Peyer's patch (tissue), 4 donors: Measurements from ENCODE around the gene ZNF563. TPM values are rescaled to one million over a fixed set of nuclear protein-coding genes. Genes with fewer than 3 reads are reported as not detected.
"Not testable (repeated sequence)": the region's sequence is repeated elsewhere in the genome, so short reads cannot be mapped to it uniquely, and the experiment has no call there.

ENCODE experiments used
- DNase-seq, 3 donors: peaks; one replicate each; pipeline ENCODE4 v3.0.0-alpha.2; 2017 to 2019
- H3K27ac ChIP-seq, 4 donors: fragments of 200-600 bp; sonication (generic); one replicate each; pipeline ENCODE4 v1.5.1; 2016 to 2019
- H3K27me3 ChIP-seq, 2 donors: fragments of 200-600 bp; sonication (generic); one replicate each; pipeline ENCODE4 v1.5.1; 2019
- H3K36me3 ChIP-seq, 3 donors: fragments of 200-600 bp; sonication (generic); one replicate each; pipeline ENCODE4 v1.5.1; 2016 to 2019
- H3K4me1 ChIP-seq, 4 donors: fragments of 200-600 bp; sonication (generic); one replicate each; pipeline ENCODE4 v1.5.1; 2016 to 2019
- H3K4me3 ChIP-seq, 4 donors: fragments of 200-600 bp; sonication (generic); 1 replicate in 3 of 4; 2 replicates in 1 of 4; pipeline ENCODE4 v1.5.1; 2016 to 2019; ENCODE audit warnings: mild to moderate bottlenecking in 1 of 4
- H3K9me3 ChIP-seq, 4 donors: fragments of 200-600 bp; sonication (generic); one replicate each; pipeline ENCODE4 v1.5.1; 2016 to 2019; ENCODE audit warnings: mild to moderate bottlenecking in 1 of 4
- CTCF ChIP-seq, 6 experiments: fragments of 450-650 bp in 4 of 6; fragments of 200-600 bp in 2 of 6; sonication (generic) in 1 of 6; IDR thresholded peaks; one replicate each; pipeline ENCODE4 v1.5.1; 2017 to 2019; ENCODE audit warnings: antibody characterized with exemption in 6 of 6, mild to moderate bottlenecking in 3 of 6, moderate library complexity in 1 of 6
- POLR2A ChIP-seq, 2 donors: fragments of 450-650 bp; IDR thresholded peaks; one replicate each; pipeline ENCODE4 v1.5.1; 2017; ENCODE audit warnings: antibody characterized with exemption in 2 of 2, mild to moderate bottlenecking in 2 of 2, moderate library complexity in 2 of 2
- total RNA-seq, 4 donors: library from RNA; depleted of rRNA; stranded (reverse); fragments of >200 nt; gene quantifications; one replicate each; pipeline ENCODE4 v1.1.0, GENCODE V29; 2016

Gene ZNF563
- total RNA-seq, 4 donors from 2014 or later = 1.8 to 9.1 (median 4.1) TPM

- no peak overlapping the region for H3K4me3 ChIP-seq
Measured at GRCh38 chr19:12314553-12314952, 18.9 kb downstream of the ZNF563 start.

GRCh38 chr19:12308891-12309290, 24.5 kb downstream of the ZNF563 start:
- DNase-seq, H3K36me3 ChIP-seq, H3K4me3 ChIP-seq, H3K27ac ChIP-seq, H3K4me1 ChIP-seq, H3K9me3 ChIP-seq, H3K27me3 ChIP-seq: not testable (repeated sequence)

More at GRCh38 chr19:12314553-12314952, 18.9 kb downstream of the ZNF563 start:
- H3K36me3 ChIP-seq = peaks cover 0 to 16% (median 6%) of the 10 kb centered on the region in 3 donors
- H3K9me3 ChIP-seq = peaks cover 0 to 18% (median 2%) of the 10 kb centered on the region in 4 donors
- H3K27ac ChIP-seq = no peak overlapping the region
- DNase-seq = no peak
- H3K27me3 ChIP-seq = no peaks in the 10 kb centered on the region
- TF ChIP-seq POLR2A (IDR thresholded peaks at IDR 0.05) (no peak), CTCF (IDR thresholded peaks at IDR 0.05) (no peak)
- H3K4me1 ChIP-seq = no peaks in the 10 kb centered on the region

- DNase-seq = no peak
- H3K4me3 ChIP-seq = peak overlapping the region; percentile 65 to 99 (median 92)
Measured at GRCh38 chr19:12295191-12295590, 38.2 kb downstream of the ZNF563 start.

DNA sequence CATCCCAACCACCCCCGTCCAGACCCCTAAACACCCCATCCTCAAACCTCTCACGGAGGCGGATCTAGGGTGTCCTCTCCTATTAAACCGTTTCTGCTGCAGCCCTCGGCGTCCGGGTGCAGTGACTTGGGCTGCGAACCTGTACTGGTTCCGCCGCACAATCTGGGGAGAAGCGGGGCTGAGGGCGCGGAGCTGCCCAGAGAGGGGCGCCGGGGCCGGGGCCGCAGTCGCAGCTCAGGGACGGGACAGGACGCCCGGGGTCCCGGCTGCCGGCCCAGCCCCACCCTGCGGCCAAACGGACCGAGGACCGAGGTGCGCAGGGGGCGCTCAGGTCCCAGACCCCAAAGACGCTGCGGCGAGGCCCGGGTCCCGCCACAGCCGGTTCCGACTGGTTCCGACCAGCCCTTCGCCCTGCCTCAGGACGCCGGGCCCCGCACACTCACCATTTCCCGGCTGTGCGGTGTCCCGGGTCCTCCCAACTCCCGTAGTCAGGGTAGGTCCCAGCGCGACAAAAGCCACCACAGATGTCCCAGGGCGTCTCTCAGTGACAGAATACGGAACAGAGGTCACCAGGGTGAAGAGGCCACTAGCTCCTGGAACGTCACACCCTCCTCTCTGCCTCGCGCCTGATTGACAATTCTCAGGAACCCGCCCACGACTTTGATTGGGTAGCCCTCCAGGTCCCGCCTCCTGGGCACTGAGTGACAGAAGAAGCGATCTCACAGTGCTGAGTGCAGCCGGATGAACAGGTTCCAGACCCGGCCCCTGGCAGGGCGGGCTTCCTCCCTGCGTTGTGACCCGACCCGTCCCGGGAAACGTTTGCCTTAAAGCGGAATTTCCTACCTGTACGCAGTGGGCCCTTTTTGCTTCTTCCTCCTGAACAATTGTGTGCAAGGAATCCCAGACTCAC, 38.9 kb downstream of the ZNF563 start, which contains the start of gene ZNF44:
ZNF44 (minus strand) TSS at position 635 of the 910 bp plus-strand sequence; CDS start at position 446, 189 bp downstream.
- H3K27ac ChIP-seq = peak within 1 kb of the TSS; percentile 87 to 99 (median 98)
- H3K4me1 ChIP-seq = peaks cover 0 to 20% (median 0%) of the 10 kb centered on the region in 4 donors
- H3K36me3 ChIP-seq = peaks cover 0 to 22% (median 0%) of the 10 kb centered on the region in 3 donors
- TF ChIP-seq CTCF (IDR thresholded peaks at IDR 0.05) (no peak), POLR2A (IDR thresholded peaks at IDR 0.05) (peak; percentile 89 to 95)
- H3K9me3 ChIP-seq = no peaks in the 10 kb centered on the region
- no peaks in the 10 kb centered on the region for H3K27me3 ChIP-seq
- H3K4me3 ChIP-seq = peak within 1 kb of the TSS; percentile 65 to 99 (median 92)
- DNase-seq = peak; percentile 98 to 99 (median 99)

More at GRCh38 chr19:12295191-12295590, 38.2 kb downstream of the ZNF563 start:
- Histone ChIP-seq H3K27ac (peak overlapping the region; percentile 87 to 99 (median 98)), H3K4me1 (peaks cover 0 to 20% (median 0%) of the 10 kb centered on the region in 4 donors), H3K36me3 (peaks cover 0 to 18% (median 0%) of the 10 kb centered on the region in 3 donors), H3K27me3 (no peaks in the 10 kb centered on the region), H3K9me3 (no peaks in the 10 kb centered on the region)
- no peak for TF ChIP-seq POLR2A (IDR thresholded peaks at IDR 0.05)
- TF ChIP-seq CTCF (IDR thresholded peaks at IDR 0.05) = no peak

DNA sequence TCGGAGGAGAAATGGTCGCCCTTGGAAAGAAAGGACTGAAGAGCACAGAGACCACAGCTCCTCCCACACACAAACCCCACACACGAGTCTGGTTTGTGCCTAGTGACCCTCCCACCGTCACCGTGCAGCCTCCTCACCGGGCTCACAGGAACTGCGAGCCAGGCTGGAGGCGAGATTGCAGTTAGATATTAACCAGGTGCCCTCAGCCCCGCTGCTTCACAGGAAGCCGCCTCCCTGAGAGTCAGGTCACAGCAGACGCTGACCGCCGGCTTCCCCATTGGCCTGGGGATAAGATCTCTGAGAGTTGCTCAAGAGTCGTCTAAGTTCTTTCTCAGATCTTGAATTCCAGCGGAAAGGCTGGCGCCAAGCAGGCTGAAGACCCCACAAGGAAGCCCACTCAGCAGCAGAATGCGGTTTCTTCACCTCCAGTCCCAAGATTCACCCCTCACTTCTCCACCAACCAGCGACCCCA, 39.6 kb downstream of the ZNF563 start:
- Histone ChIP-seq H3K27me3 (no peaks in the 10 kb centered on the region), H3K9me3 (no peaks in the 10 kb centered on the region), H3K27ac (peak overlapping the region; percentile 87 to 99 (median 98)), H3K4me3 (peak overlapping the region; percentile 65 to 99 (median 92)), H3K36me3 (peaks cover 0 to 23% (median 0%) of the 10 kb centered on the region in 3 donors), H3K4me1 (peaks cover 0 to 26% (median 0%) of the 10 kb centered on the region in 4 donors)
- TF ChIP-seq CTCF (IDR thresholded peaks at IDR 0.05) (no peak), POLR2A (IDR thresholded peaks at IDR 0.05) (peak; percentile 67 to 75)
- peak; percentile 78 to 93 (median 91) for DNase-seq

DNA sequence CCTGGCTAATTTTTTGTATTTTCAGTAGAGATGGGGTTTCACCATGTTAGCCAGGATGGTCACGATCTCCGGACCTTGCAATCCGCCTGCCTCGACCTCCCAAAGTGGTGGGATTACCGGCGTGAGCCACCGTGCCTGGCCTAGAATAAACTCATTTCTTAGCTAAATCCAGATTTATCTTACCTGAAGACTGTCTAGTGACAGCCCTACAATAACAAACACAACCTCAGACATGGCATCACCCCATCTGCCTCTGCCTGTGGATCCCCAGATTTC, 43.7 kb downstream of the ZNF563 start:
- Histone ChIP-seq H3K27me3 (no peaks in the 10 kb centered on the region), H3K4me1 (peaks cover 0 to 28% (median 0%) of the 10 kb centered on the region in 4 donors), H3K9me3 (peaks cover 0 to under 1% (median 0%) of the 10 kb centered on the region in 4 donors), H3K4me3 (no peak overlapping the region), H3K36me3 (peaks cover 0 to 52% (median 0%) of the 10 kb centered on the region in 3 donors), H3K27ac (no peak overlapping the region)
- no peak for DNase-seq
- TF ChIP-seq POLR2A (IDR thresholded peaks at IDR 0.05) (no peak), CTCF (IDR thresholded peaks at IDR 0.05) (no peak)
